Activated T-cell treated with anti-CD3 and anti-CD28 coated beads for 1 hour (primary cell): ENCODE data around the gene LTB4R2.

Source experiments
- DNase-seq: peaks from one replicate; pipeline ENCODE4 v3.0.0-alpha.2; 2020; ENCODE audit warnings: low read depth

The LTB4R2 gene

GRCh38 chr14:24277606-24278321, 32.2 kb upstream of the LTB4R2 start:
- no peak for DNase-seq

GRCh38 chr14:24278424-24278823, 31.5 kb upstream of the LTB4R2 start:
- DNase-seq: no peak

- no peak for DNase-seq
Measured at GRCh38 chr14:24279301-24280186, 30.4 kb upstream of the LTB4R2 start.

GRCh38 chr14:24280797-24281460, 29.0 kb upstream of the LTB4R2 start:
- DNase-seq: no peak

GRCh38 chr14:24281636-24282035, 28.3 kb upstream of the LTB4R2 start:
- DNase-seq: no peak

- no peak for DNase-seq
Measured at GRCh38 chr14:24282736-24283135, 27.2 kb upstream of the LTB4R2 start.

GRCh38 chr14:24283796-24284460, 26.0 kb upstream of the LTB4R2 start:
- DNase-seq: no peak

- DNase-seq: no peak
Measured at GRCh38 chr14:24284501-24285035, 25.4 kb upstream of the LTB4R2 start.

GRCh38 chr14:24285351-24285750, 24.6 kb upstream of the LTB4R2 start:
- no peak for DNase-seq

- DNase-seq: no peak
Measured at GRCh38 chr14:24286996-24287395, 22.9 kb upstream of the LTB4R2 start.

- no peak for DNase-seq
Measured at GRCh38 chr14:24289649-24290280, 20.2 kb upstream of the LTB4R2 start.

- no peak for DNase-seq
Measured at GRCh38 chr14:24290746-24291145, 19.2 kb upstream of the LTB4R2 start.

GRCh38 chr14:24291446-24292117, 18.4 kb upstream of the LTB4R2 start:
- DNase-seq: no peak

GRCh38 chr14:24292118-24292807, 17.7 kb upstream of the LTB4R2 start:
- DNase-seq: no peak

GRCh38 chr14:24293525-24293924, 16.4 kb upstream of the LTB4R2 start:
- DNase-seq: no peak

GRCh38 chr14:24296341-24297157, 13.4 kb upstream of the LTB4R2 start:
- peak; percentile 52 for DNase-seq

- DNase-seq: no peak
Measured at GRCh38 chr14:24297190-24297964, 12.6 kb upstream of the LTB4R2 start.

GRCh38 chr14:24298892-24299254, 11.1 kb upstream of the LTB4R2 start:
- no peak for DNase-seq
